CD4-positive, alpha-beta memory T cell (primary cell): ENCODE results near the gene DIAPH1. TPM values are rescaled to one million over a fixed set of nuclear protein-coding genes. Genes with fewer than 3 reads are reported as not detected.

Experiments
- CTCF ChIA-PET: fragments of 350-600 bp; sonication (Branson Sonifier 250); formaldehyde crosslinking; loops from one replicate; lab custom pipeline; 2021; ENCODE audit warnings: inconsistent platforms; ENCODE audit not compliant: partially characterized antibody; lab: Charles Lee
- POLR2A ChIA-PET: fragments of 350-600 bp; sonication (Branson Sonifier 250); formaldehyde crosslinking; loops from one replicate; lab custom pipeline; 2021; ENCODE audit not compliant: partially characterized antibody; lab: Charles Lee
- DNase-seq, 5 donors: peaks; one replicate each; pipeline versions ENCODE4 v3.0.0 to v3.0.0-alpha.2; 2020 to 2022; ENCODE audit warnings: mixed read lengths in 1 of 5
- H3K27ac ChIP-seq: one replicate; pipeline ENCODE4 v1.7.0; 2013; ENCODE audit warnings: low read depth, low read length
- H3K27me3 ChIP-seq: 2 replicates; pipeline ENCODE4 v1.7.0; 2013; ENCODE audit warnings: mild to moderate bottlenecking, low read length, moderate library complexity; ENCODE audit not compliant: insufficient read depth
- H3K36me3 ChIP-seq: 2 replicates; pipeline ENCODE4 v1.7.0; 2013; ENCODE audit warnings: mild to moderate bottlenecking, low read length, moderate library complexity; ENCODE audit not compliant: insufficient read depth
- H3K4me1 ChIP-seq: 2 replicates; pipeline ENCODE4 v1.7.0; 2013; ENCODE audit warnings: mild to moderate bottlenecking, low read length, moderate library complexity; ENCODE audit not compliant: insufficient read depth
- H3K4me3 ChIP-seq, 2 donors: one replicate each; pipeline ENCODE4 v1.7.0; 2013; ENCODE audit warnings: low read length in 2 of 2, mild to moderate bottlenecking in 1 of 2
- H3K9me3 ChIP-seq, 2 donors: one replicate each; pipeline ENCODE4 v1.7.0; 2013; ENCODE audit warnings: low read length in 2 of 2, control low read depth in 1 of 2; ENCODE audit not compliant: control insufficient read depth in 1 of 2
- H3K27ac Mint-ChIP-seq, 7 donors: one replicate each; pipeline ENCODE4 v1.8.0; 2020 to 2021; ENCODE audit warnings: mixed read lengths in 7 of 7, mild to moderate bottlenecking in 6 of 7, inconsistent platforms in 3 of 7, moderate library complexity in 3 of 7
- H3K27me3 Mint-ChIP-seq, 2 donors: one replicate each; pipeline ENCODE4 v1.8.0; 2020 to 2021; ENCODE audit warnings: mixed read lengths in 2 of 2
- H3K36me3 Mint-ChIP-seq, 2 donors: one replicate each; pipeline ENCODE4 v1.8.0; 2020 to 2021; ENCODE audit warnings: mixed read lengths in 2 of 2, inconsistent platforms in 1 of 2, mild to moderate bottlenecking in 1 of 2
- H3K4me1 Mint-ChIP-seq, 4 donors: one replicate each; pipeline ENCODE4 v1.8.0; 2020 to 2021; ENCODE audit warnings: mixed read lengths in 4 of 4, mild to moderate bottlenecking in 1 of 4
- H3K4me3 Mint-ChIP-seq, 8 donors: one replicate each; pipeline ENCODE4 v1.8.0; 2020 to 2021; ENCODE audit warnings: mixed read lengths in 8 of 8, mild to moderate bottlenecking in 7 of 8, moderate library complexity in 6 of 8, inconsistent platforms in 3 of 8
- H3K9me3 Mint-ChIP-seq, 8 donors: one replicate each; pipeline ENCODE4 v1.8.0; 2020 to 2021; ENCODE audit warnings: mixed read lengths in 8 of 8, mild to moderate bottlenecking in 5 of 8, inconsistent platforms in 3 of 8, moderate library complexity in 1 of 8
- intact Hi-C: fragments of 100-400 bp; cut with micrococcal nuclease; formaldehyde crosslinking; loops from one replicate; pipeline ENCODE4 v1.15.1; 2023
- polyA plus RNA-seq, 2 donors: library from polyadenylated mRNA; unstranded; fragments of 300-500 nt; fragmentation: Illumina TruSeq; gene quantifications; one replicate each; pipeline ENCODE4 v1.2.3, GENCODE V29; 2021
- total RNA-seq, 2 experiments: library from RNA; stranded (reverse); gene quantifications; one replicate each; pipeline ENCODE4 v1.2.3, GENCODE V29; 2021

The DIAPH1 gene
- total and polyA plus RNA-seq, 4 experiments from 2014 or later, result 81.5 to 211 (median 178) TPM

GRCh38 chr5:141510160-141510559 lies 108.6 kb downstream of the DIAPH1 start:
- H3K4me3 ChIP-seq, result no peak overlapping the region
- no peaks in the 10 kb centered on the region for H3K9me3 ChIP-seq
- no peak overlapping the region for H3K27ac ChIP-seq
- Mint-ChIP-seq H3K27ac (peak overlapping the region in 1 of 7 donors; percentile 62), H3K36me3 (peaks cover 4 to 22% of the 10 kb centered on the region in 2 donors), H3K4me3 (no peak overlapping the region), H3K9me3 (no peaks in the 10 kb centered on the region), H3K27me3 (peaks cover 0 to 3% of the 10 kb centered on the region in 2 donors), H3K4me1 (peaks cover 13 to 22% (median 19%) of the 10 kb centered on the region in 4 donors)
- peaks cover 20% of the 10 kb centered on the region for H3K4me1 ChIP-seq
- ChIA-PET POLR2A (no interaction called here), CTCF (interaction anchor here (0.8 to 8.1 kb wide), 9 partner anchors 9 to 190 kb away, joined by 3 to 144 read pairs (median 5); partner anchors contain the start of genes PCDHGA1, PCDHGA10 and TAF7)
- intact Hi-C loops, result loop anchor here (5.0 kb wide), 1 partner anchor 428 kb away; no protein-coding TSS in a partner anchor
- H3K27me3 ChIP-seq, result no peaks in the 10 kb centered on the region
- DNase-seq, result no peak
- peaks cover under 1% of the 10 kb centered on the region for H3K36me3 ChIP-seq

- ChIA-PET CTCF (interaction anchor here (1.1 to 8.1 kb wide), 9 partner anchors 8 to 180 kb away, joined by 3 to 144 read pairs (median 7); partner anchors contain the start of gene PCDHGA10), POLR2A (no interaction called here)
- H3K27ac Mint-ChIP-seq, result no peak overlapping the region
- H3K27ac ChIP-seq, result no peak overlapping the region
- H3K36me3 Mint-ChIP-seq, result peaks cover 4 to 12% of the 10 kb centered on the region in 2 donors
- DNase-seq, result no peak
- H3K36me3 ChIP-seq, result no peaks in the 10 kb centered on the region
- no peak overlapping the region for H3K4me3 Mint-ChIP-seq
- intact Hi-C loops, result no loop called here
- H3K4me3 ChIP-seq, result no peak overlapping the region
- H3K4me1 Mint-ChIP-seq, result peaks cover 9 to 18% (median 12%) of the 10 kb centered on the region in 4 donors
- H3K27me3 Mint-ChIP-seq, result peaks cover 0 to 3% of the 10 kb centered on the region in 2 donors
- no peaks in the 10 kb centered on the region for H3K9me3 Mint-ChIP-seq
- H3K9me3 ChIP-seq, result no peaks in the 10 kb centered on the region
- H3K27me3 ChIP-seq, result no peaks in the 10 kb centered on the region
- H3K4me1 ChIP-seq, result peaks cover 11% of the 10 kb centered on the region
Measured at GRCh38 chr5:141508798-141509611, 109.8 kb downstream of the DIAPH1 start.

DNA sequence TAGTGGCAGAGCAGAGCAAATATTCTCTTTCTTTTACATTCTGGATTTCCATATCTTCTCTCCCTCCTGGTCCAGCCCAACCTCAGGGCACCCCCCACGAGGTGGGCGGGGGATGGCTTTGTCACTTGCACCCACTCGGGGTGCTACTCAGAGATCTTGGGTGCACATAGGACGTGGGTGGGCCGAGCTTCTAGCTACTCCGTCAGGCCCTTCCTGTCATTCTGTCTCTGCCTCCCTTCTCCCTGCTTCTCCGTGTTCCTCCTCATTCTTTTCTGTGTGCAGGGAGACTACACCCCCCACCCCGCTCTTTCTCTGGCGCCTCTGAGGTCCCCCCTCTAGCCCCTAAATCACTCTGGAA lies 110.4 kb downstream of the DIAPH1 start:
- no peak overlapping the region for H3K27ac ChIP-seq
- POLR2A ChIA-PET, result no interaction called here
- peaks cover 0 to 3% of the 10 kb centered on the region in 2 donors for H3K27me3 Mint-ChIP-seq
- intact Hi-C loops, result no loop called here
- H3K9me3 Mint-ChIP-seq, result no peaks in the 10 kb centered on the region
- CTCF ChIA-PET, result interaction anchor here (0.9 to 2.0 kb wide), 7 partner anchors 13 to 179 kb away, joined by 3 to 7 read pairs (median 5); partner anchors contain the start of gene PCDHGA10
- no peak for DNase-seq
- peaks cover 5 to 12% (median 7%) of the 10 kb centered on the region in 4 donors for H3K4me1 Mint-ChIP-seq
- H3K27me3 ChIP-seq, result no peaks in the 10 kb centered on the region
- H3K9me3 ChIP-seq, result no peaks in the 10 kb centered on the region
- H3K36me3 ChIP-seq, result no peaks in the 10 kb centered on the region
- H3K4me3 ChIP-seq, result no peak overlapping the region
- H3K4me1 ChIP-seq, result peaks cover 5% of the 10 kb centered on the region
- no peak overlapping the region for H3K4me3 Mint-ChIP-seq
- no peak overlapping the region for H3K27ac Mint-ChIP-seq
- H3K36me3 Mint-ChIP-seq, result peaks cover 0 to 8% of the 10 kb centered on the region in 2 donors

- H3K36me3 Mint-ChIP-seq, result peaks cover 0 to 2% of the 10 kb centered on the region in 2 donors
- H3K27ac Mint-ChIP-seq, result peak overlapping the region in 1 of 7 donors; percentile 63
- CTCF ChIA-PET, result interaction anchor here (0.9 to 2.0 kb wide), 7 partner anchors 8 to 94 kb away, joined by 3 to 7 read pairs (median 4); partner anchors contain the start of gene PCDHGA10
Measured at GRCh38 chr5:141507387-141508091, 111.3 kb downstream of the DIAPH1 start.

DNA sequence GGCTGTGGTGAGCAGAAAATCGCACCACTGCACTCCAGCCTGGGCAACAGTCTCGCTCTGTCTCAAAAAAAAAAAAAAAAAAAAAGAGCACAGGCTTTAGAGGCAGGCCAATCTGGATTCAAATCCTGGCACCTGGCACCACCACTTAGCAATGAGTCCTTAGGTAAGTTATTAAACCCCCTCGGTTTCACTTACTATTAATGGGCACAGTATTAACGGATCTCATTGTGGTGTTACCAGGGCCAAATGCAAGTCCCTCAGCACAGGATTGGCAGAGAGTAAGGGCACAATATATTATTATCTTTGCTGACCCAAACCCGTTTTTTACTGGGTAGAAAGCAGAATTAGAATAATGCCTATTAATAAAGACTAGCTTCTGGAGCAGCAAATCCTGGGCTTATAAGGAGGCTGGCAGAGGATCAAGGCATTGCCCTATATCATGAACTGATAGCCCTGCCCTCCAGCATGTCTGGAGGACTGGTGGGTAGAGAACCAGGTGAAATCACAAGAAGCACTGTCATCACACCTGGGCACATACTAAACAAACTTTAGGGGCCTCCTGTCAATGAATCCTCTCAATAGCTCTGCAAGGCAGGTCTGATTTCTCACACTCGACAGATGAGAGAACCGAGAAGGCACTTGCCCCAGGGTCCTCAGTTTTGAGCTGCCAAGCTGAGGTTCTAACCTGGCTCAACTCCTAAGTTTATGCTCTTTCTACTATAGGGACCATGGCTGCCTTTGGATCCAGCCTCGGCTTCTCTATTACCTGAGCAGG lies 112.2 kb downstream of the DIAPH1 start:
- ChIA-PET POLR2A (no interaction called here), CTCF (interaction anchor here (1.5 to 2.0 kb wide), 2 partner anchors 9 to 11 kb away, joined by 4 to 7 read pairs; no protein-coding TSS in a partner anchor)
- no peaks in the 10 kb centered on the region for H3K36me3 Mint-ChIP-seq
- H3K9me3 Mint-ChIP-seq, result no peaks in the 10 kb centered on the region
- Histone ChIP-seq H3K27ac (no peak overlapping the region), H3K27me3 (no peaks in the 10 kb centered on the region), H3K4me1 (no peaks in the 10 kb centered on the region), H3K9me3 (no peaks in the 10 kb centered on the region), H3K4me3 (no peak overlapping the region), H3K36me3 (no peaks in the 10 kb centered on the region)
- H3K4me3 Mint-ChIP-seq, result no peak overlapping the region
- no peak for DNase-seq
- peak overlapping the region in 1 of 7 donors; percentile 26 for H3K27ac Mint-ChIP-seq
- H3K27me3 Mint-ChIP-seq, result peaks cover 0 to 3% of the 10 kb centered on the region in 2 donors
- intact Hi-C loops, result no loop called here
- peaks cover 0 to 1% (median 0%) of the 10 kb centered on the region in 4 donors for H3K4me1 Mint-ChIP-seq

More at GRCh38 chr5:141507387-141508091, 111.3 kb downstream of the DIAPH1 start:
- Histone ChIP-seq H3K27ac (no peak overlapping the region), H3K4me3 (no peak overlapping the region), H3K36me3 (no peaks in the 10 kb centered on the region), H3K27me3 (no peaks in the 10 kb centered on the region), H3K4me1 (peaks cover 3% of the 10 kb centered on the region), H3K9me3 (no peaks in the 10 kb centered on the region)
- Mint-ChIP-seq H3K4me1 (peaks cover 0 to 4% (median 3%) of the 10 kb centered on the region in 4 donors), H3K4me3 (no peak overlapping the region), H3K27me3 (peaks cover 0 to 3% of the 10 kb centered on the region in 2 donors), H3K9me3 (no peaks in the 10 kb centered on the region)
- intact Hi-C loops, result no loop called here
- POLR2A ChIA-PET, result no interaction called here
- no peak for DNase-seq

- H3K27ac ChIP-seq, result no peak overlapping the region
- no peaks in the 10 kb centered on the region for H3K36me3 ChIP-seq
- CTCF ChIA-PET, result no interaction called here
- H3K4me1 Mint-ChIP-seq, result no peaks in the 10 kb centered on the region
- no peaks in the 10 kb centered on the region for H3K4me1 ChIP-seq
- no peaks in the 10 kb centered on the region for H3K36me3 Mint-ChIP-seq
- no peaks in the 10 kb centered on the region for H3K9me3 Mint-ChIP-seq
- no peaks in the 10 kb centered on the region for H3K9me3 ChIP-seq
- no peak for DNase-seq
- H3K4me3 ChIP-seq, result no peak overlapping the region
- POLR2A ChIA-PET, result no interaction called here
- no peak overlapping the region for H3K4me3 Mint-ChIP-seq
- intact Hi-C loops, result no loop called here
- H3K27ac Mint-ChIP-seq, result no peak overlapping the region
- H3K27me3 Mint-ChIP-seq, result no peaks in the 10 kb centered on the region
- H3K27me3 ChIP-seq, result no peaks in the 10 kb centered on the region
Measured at GRCh38 chr5:141504216-141504615, 114.6 kb downstream of the DIAPH1 start.
